GM12878 (cell line): ENCODE results near the gene COPZ1. TPM values are rescaled to one million over a fixed set of nuclear protein-coding genes. Genes with fewer than 3 reads are reported as not detected.

Experiments
- ATAC-seq: fragments of 200-7000 bp; cut with Tn5 transposase; 3 replicates; pipeline ENCODE4 v1.9.1; 2020; ENCODE audit warnings: mild to moderate bottlenecking, moderate library complexity
- BruUV-seq: library from RNA; stranded (reverse); fragments of 400-500 nt; replicated peaks from 2 replicates; lab custom pipeline; 2021; lab: Mats Ljungman, UMichigan
- CTCF ChIA-PET: fragments of 300-600 bp; sonication (Branson Sonifier 250); formaldehyde crosslinking; extraction: SDS; loops from one replicate; lab custom pipeline; 2021; ENCODE audit warnings: inconsistent platforms; lab: Yijun Ruan, JAX
- POLR2A ChIA-PET: fragments of 350-600 bp; formaldehyde crosslinking; extraction: SDS; loops from one replicate; lab custom pipeline; 2021; ENCODE audit warnings: inconsistent platforms; lab: Charles Lee
- RAD21 ChIA-PET: fragments of 300-600 bp; sonication (Branson Sonifier 250); formaldehyde crosslinking; loops from one replicate; lab custom pipeline; 2023; ENCODE audit warnings: antibody characterized with exemption; ENCODE audit not compliant: unreplicated experiment; lab: Charles Lee
- SMC1A ChIA-PET: fragments of 300-600 bp; sonication (Branson Sonifier 250); formaldehyde crosslinking; loops from one replicate; lab custom pipeline; 2023; ENCODE audit not compliant: unreplicated experiment, uncharacterized antibody; lab: Charles Lee
- DNase-seq: peaks from one replicate; pipeline ENCODE4 v3.0.0-alpha.2; 2011; ENCODE audit warnings: low read depth, low spot score
- FAIRE-seq: peaks from 3 replicates; lab custom pipeline; 2011; peaks lifted over from hg19 to GRCh38; lab: Jason Lieb, UNC
- H2AFZ ChIP-seq: 2 replicates; pipeline ENCODE4 v1.6.0; 2011; ENCODE audit warnings: low read depth, low read length, control low read depth; ENCODE audit not compliant: control insufficient read depth
- H3K27ac ChIP-seq: 2 replicates; pipeline ENCODE4 v1.5.1; 2011; ENCODE audit warnings: control low read depth; ENCODE audit not compliant: control insufficient read depth, insufficient read depth
- H3K27me3 ChIP-seq, 2 experiments: replicated peaks in 1 of 2; 2 replicates each; pipeline versions ENCODE4 v1.6.0 to v1.6.1; 2011; ENCODE audit warnings: low read length in 1 of 2; ENCODE audit not compliant: control insufficient read depth in 2 of 2, insufficient read depth in 2 of 2
- H3K36me3 ChIP-seq, 2 experiments: 2 replicates each; pipeline ENCODE4 v1.5.1; 2011; ENCODE audit warnings: low read length in 1 of 2; ENCODE audit not compliant: control insufficient read depth in 2 of 2, insufficient read depth in 2 of 2
- H3K4me1 ChIP-seq: 2 replicates; pipeline ENCODE4 v1.6.1; 2011; ENCODE audit warnings: mild to moderate bottlenecking, low read length, moderate library complexity, mixed read lengths; ENCODE audit not compliant: control insufficient read depth, insufficient read depth
- H3K4me2 ChIP-seq: 2 replicates; pipeline ENCODE4 v1.6.0; 2011; ENCODE audit warnings: control low read depth; ENCODE audit not compliant: control insufficient read depth, insufficient read depth
- H3K4me3 ChIP-seq: fragments of 200-600 bp; sonication (generic); 2 replicates; pipeline ENCODE4 v1.5.1; 2016
- H3K79me2 ChIP-seq: 2 replicates; pipeline ENCODE4 v1.6.0; 2011; ENCODE audit warnings: low read length; ENCODE audit not compliant: control insufficient read depth, insufficient read depth
- H3K9ac ChIP-seq: 2 replicates; pipeline ENCODE4 v1.8.0; 2011; ENCODE audit warnings: low read length, control low read depth, mixed read lengths; ENCODE audit not compliant: control insufficient read depth, insufficient read depth
- H3K9me3 ChIP-seq: replicated peaks from 3 replicates; pipeline ENCODE4 v1.5.1; 2011; ENCODE audit warnings: mild to moderate bottlenecking, low read length; ENCODE audit not compliant: control insufficient read depth, insufficient read depth
- H4K20me1 ChIP-seq: 2 replicates; pipeline ENCODE4 v1.6.0; 2011; ENCODE audit not compliant: control insufficient read depth, insufficient read depth
- BRCA1 ChIP-seq: IDR thresholded peaks from 2 replicates; pipeline ENCODE4 v1.6.1; 2011; ENCODE audit warnings: low read depth, low read length, improper control_type of control experiment
- CBFB ChIP-seq: IDR thresholded peaks from 2 replicates; pipeline ENCODE4 v1.6.1; 2016; ENCODE audit warnings: antibody characterized with exemption, low read depth
- FOXK2 ChIP-seq: fragments of 450-650 bp; IDR thresholded peaks from 2 replicates; pipeline ENCODE4 v1.6.1; 2017; ENCODE audit warnings: mild to moderate bottlenecking, moderate library complexity
- NFXL1 ChIP-seq: fragments of 450-650 bp; IDR thresholded peaks from 2 replicates; pipeline ENCODE4 v1.6.1; 2017; ENCODE audit warnings: antibody characterized with exemption, mild to moderate bottlenecking, borderline replicate concordance
- NR2C1 ChIP-seq: fragments of 450-650 bp; IDR thresholded peaks from 2 replicates; pipeline ENCODE4 v1.6.1; 2017; ENCODE audit warnings: antibody characterized with exemption, mild to moderate bottlenecking, moderate library complexity
- PKNOX1 ChIP-seq: fragments of 450-650 bp; IDR thresholded peaks from 2 replicates; pipeline ENCODE4 v1.6.1; 2016; ENCODE audit warnings: mild to moderate bottlenecking
- RFX5 ChIP-seq: IDR thresholded peaks from 2 replicates; pipeline ENCODE4 v1.6.1; 2011; ENCODE audit warnings: low read depth, low read length, improper control_type of control experiment
- SMAD5 ChIP-seq: IDR thresholded peaks from 2 replicates; pipeline ENCODE4 v1.6.1; 2016; ENCODE audit warnings: antibody characterized with exemption, low read depth
- TCF12 ChIP-seq: IDR thresholded peaks from 2 replicates; pipeline ENCODE4 v1.6.1; 2011; ENCODE audit warnings: low read depth, mild to moderate bottlenecking, low read length
- ZBTB40 ChIP-seq: fragments of 450-650 bp; IDR thresholded peaks from 2 replicates; pipeline ENCODE4 v1.6.1; 2016; ENCODE audit warnings: mild to moderate bottlenecking, moderate library complexity, borderline replicate concordance
- ZSCAN29 ChIP-seq: fragments of 450-650 bp; IDR thresholded peaks from 2 replicates; pipeline ENCODE4 v1.6.1; 2017; ENCODE audit warnings: mild to moderate bottlenecking, moderate library complexity
- WGBS: methylation state at CpG from one replicate; pipeline ENCODE4 v1.1.6; 2016; ENCODE audit warnings: low lambda C conversion rate; ENCODE audit not compliant: insufficient replicate concordance, insufficient coverage; ENCODE audit errors: missing lambda C conversion rate; 5-methylcytosine and 5-hydroxymethylcytosine counted together
- in situ Hi-C: fragments of 300-500 bp; cut with MboI; formaldehyde crosslinking; loops from 9 replicates; pipeline ENCODE4 v1.14.3; 2018; ENCODE audit warnings: mixed read lengths
- intact Hi-C: fragments of 100-400 bp; cut with micrococcal nuclease; formaldehyde crosslinking; loops from one replicate; pipeline ENCODE4 v1.14.2; 2022; ENCODE audit not compliant: unreplicated experiment
- polyA plus RNA-seq, 11 experiments: library from polyadenylated mRNA; depleted of rRNA in 4 of 11; unstranded in 6 of 11; stranded (reverse) in 5 of 11; fragments of >200 nt; fragmentation: Nextera tagmentation in 4 of 11; fragmentation: Illumina TruSeq in 1 of 11; extraction: Ambion mirVana in 4 of 11; extraction: Trizol in 1 of 11; gene quantifications; 1 replicate in 1 of 11; 2 replicates in 10 of 11; pipeline versions ENCODE4 v1.2.1 to v1.2.3, GENCODE V29; 2011 to 2016; ENCODE audit warnings: inconsistent platforms in 2 of 11, missing spikeins in 2 of 11, low read depth in 1 of 11
- total RNA-seq, 4 experiments: library from RNA; depleted of rRNA in 3 of 4; stranded (reverse); fragments of >200 nt in 3 of 4; fragmentation: Illumina TruSeq in 1 of 4; extraction: Trizol in 1 of 4; gene quantifications; 2 replicates each; pipeline versions ENCODE4 v1.2.1 to v1.2.3, GENCODE V29; 2013 to 2021

The COPZ1 gene
- total and polyA plus RNA-seq, 10 of the 15 experiments (the other 5 are each of a cell fraction or from before 2014, with no cell fraction given): 112 to 378 (median 184) TPM

- 28% methylated on average over 8 of the region's 49 CpGs for WGBS
- RAD21 ChIA-PET: interaction anchor here (0.7 to 2.5 kb wide), 7 partner anchors 10 to 160 kb away, joined by 3 to 16 read pairs (median 4); no protein-coding TSS in a partner anchor
- TF ChIP-seq FOXK2: no peak
- no peak for TF ChIP-seq ZBTB40
- TF ChIP-seq BRCA1: no peak
- no peak for TF ChIP-seq ZSCAN29
- no peak for TF ChIP-seq RFX5
- no peak for TF ChIP-seq CBFB
- no peak for TF ChIP-seq NFXL1
- no peak for TF ChIP-seq NR2C1
- TF ChIP-seq PKNOX1: no peak
- no peak for TF ChIP-seq SMAD5
- no peak for TF ChIP-seq TCF12
- Histone ChIP-seq H3K4me3 (no peak overlapping the region), H3K4me2 (no peak overlapping the region), H4K20me1 (no peaks in the 10 kb centered on the region), H3K9ac (no peak overlapping the region), H3K36me3 (no peaks in the 10 kb centered on the region), H2AFZ (no peak overlapping the region), H3K79me2 (no peaks in the 10 kb centered on the region), H3K27me3 (no peaks in the 10 kb centered on the region), H3K27ac (no peak overlapping the region), H3K4me1 (no peaks in the 10 kb centered on the region; the same call in 1 of the 2 replicates), H3K9me3 (no peaks in the 10 kb centered on the region)
- SMC1A ChIA-PET: interaction anchor here (0.9 to 4.1 kb wide), 8 partner anchors 11 to 167 kb away, joined by 3 to 17 read pairs (median 6); partner anchors contain the start of gene ITGA5
- no peak for ATAC-seq
- intact Hi-C loops: loop anchor here (10.0 kb wide), 1 partner anchor 374 kb away; the partner anchor contains the start of genes HOXC8 and HOXC9
- no peak for DNase-seq
- POLR2A ChIA-PET: interaction anchor here (0.5 kb wide), 2 partner anchors 124 to 189 kb away, joined by 3 to 4 read pairs; no protein-coding TSS in a partner anchor
- FAIRE-seq: no peak
- no TSS peak for BruUV-seq
- in situ Hi-C loops: no loop called here
- CTCF ChIA-PET: interaction anchor here (0.7 to 6.4 kb wide), 37 partner anchors 8 to 387 kb away, joined by 3 to 66 read pairs (median 7); partner anchors contain the start of genes CBX5 and COPZ1
Observed at GRCh38 chr12:54378796-54379397, 54.0 kb downstream of the COPZ1 start.
